Cardiac muscle cell (in vitro differentiated cells and primary cell): ENCODE measurements around the gene COLQ. TPM values are rescaled to one million over a fixed set of nuclear protein-coding genes. Genes with fewer than 3 reads are reported as not detected.

Experiments used
- DNase-seq, 2 donors: peaks; one replicate each; pipeline versions ENCODE4 v3.0.0 to v3.0.0-alpha.2; 2010 to 2017; ENCODE audit warnings: low read depth in 1 of 2, low spot score in 1 of 2
- H3K27ac ChIP-seq: fragments of 200-600 bp; sonication (generic); 2 replicates; pipeline ENCODE4 v1.5.1; 2016
- H3K27me3 ChIP-seq: fragments of 200-600 bp; sonication (generic); 2 replicates; pipeline ENCODE4 v1.6.0; 2016; ENCODE audit warnings: control low read depth
- H3K36me3 ChIP-seq: fragments of 200-600 bp; sonication (generic); 2 replicates; pipeline ENCODE4 v1.5.1; 2016; ENCODE audit warnings: control low read depth
- H3K4me1 ChIP-seq: fragments of 200-600 bp; sonication (generic); 2 replicates; pipeline ENCODE4 v1.8.1; 2017; ENCODE audit warnings: low read depth, mild to moderate bottlenecking, mixed run types
- H3K4me3 ChIP-seq: fragments of 200-600 bp; sonication (generic); 2 replicates; pipeline ENCODE4 v1.5.1; 2016; ENCODE audit warnings: mild to moderate bottlenecking
- H3K9me3 ChIP-seq: fragments of 200-600 bp; sonication (generic); 2 replicates; pipeline ENCODE4 v1.5.1; 2017; ENCODE audit warnings: low read depth, mild to moderate bottlenecking, control low read depth
- CTCF ChIP-seq: IDR thresholded peaks from 2 replicates; pipeline ENCODE4 v1.5.1; 2012; ENCODE audit warnings: low read depth, mild to moderate bottlenecking, low read length
- polyA plus RNA-seq: library from polyadenylated mRNA; unstranded; fragments of >200 nt; fragmentation: Nextera tagmentation; extraction: Ambion mirVana; gene quantifications from 2 replicates; pipeline ENCODE4 v1.2.1, GENCODE V29; 2016
- total RNA-seq: library from RNA; depleted of rRNA; stranded (reverse); fragments of >200 nt; gene quantifications from 2 replicates; pipeline ENCODE4 v1.2.3, GENCODE V29; 2016

The COLQ gene
- total and polyA plus RNA-seq, 2 experiments from 2014 or later = 7.5 to 10.4 TPM

GRCh38 chr3:15497964-15498363 lies 23.5 kb downstream of the COLQ start:
- TF ChIP-seq CTCF = no peak
- Histone ChIP-seq H3K4me1 (peaks cover 22% of the 10 kb centered on the region), H3K36me3 (no peaks in the 10 kb centered on the region), H3K9me3 (no peaks in the 10 kb centered on the region), H3K4me3 (no peak overlapping the region), H3K27ac (peak overlapping the region; percentile 7), H3K27me3 (no peaks in the 10 kb centered on the region)
- DNase-seq = no peak

- no peaks in the 10 kb centered on the region for H3K9me3 ChIP-seq
- DNase-seq = peak in 1 of 2 donors; percentile 36
- peaks cover 22% of the 10 kb centered on the region for H3K4me1 ChIP-seq
- H3K27me3 ChIP-seq = no peaks in the 10 kb centered on the region
- H3K4me3 ChIP-seq = no peak overlapping the region
- peak overlapping the region; percentile 94 for H3K27ac ChIP-seq
- H3K36me3 ChIP-seq = no peaks in the 10 kb centered on the region
- TF ChIP-seq CTCF = no peak
Observed at GRCh38 chr3:15496341-15496664, 25.2 kb downstream of the COLQ start.

- Histone ChIP-seq H3K4me3 (no peak overlapping the region), H3K36me3 (no peaks in the 10 kb centered on the region), H3K4me1 (peaks cover 17% of the 10 kb centered on the region), H3K9me3 (no peaks in the 10 kb centered on the region), H3K27ac (peak overlapping the region; percentile 94), H3K27me3 (no peaks in the 10 kb centered on the region)
- no peak for TF ChIP-seq CTCF
- peak; percentile 46 to 61 for DNase-seq
Observed at GRCh38 chr3:15495461-15496340, 25.8 kb downstream of the COLQ start.

GRCh38 chr3:15493436-15493835 lies 28.1 kb downstream of the COLQ start:
- H3K27me3 ChIP-seq = no peaks in the 10 kb centered on the region
- H3K9me3 ChIP-seq = no peaks in the 10 kb centered on the region
- no peak overlapping the region for H3K27ac ChIP-seq
- DNase-seq = no peak
- H3K36me3 ChIP-seq = no peaks in the 10 kb centered on the region
- no peak overlapping the region for H3K4me3 ChIP-seq
- no peak for TF ChIP-seq CTCF
- H3K4me1 ChIP-seq = peaks cover 17% of the 10 kb centered on the region

- no peak for TF ChIP-seq CTCF
- Histone ChIP-seq H3K4me3 (no peak overlapping the region), H3K27ac (no peak overlapping the region), H3K4me1 (peaks cover 17% of the 10 kb centered on the region), H3K27me3 (no peaks in the 10 kb centered on the region), H3K36me3 (no peaks in the 10 kb centered on the region), H3K9me3 (no peaks in the 10 kb centered on the region)
- DNase-seq = no peak
Observed at GRCh38 chr3:15492847-15493360, 28.6 kb downstream of the COLQ start.
